Measurements from ENCODE around the gene STXBP1.

- no peak for TF ChIP-seq POLR2A (IDR thresholded peaks at IDR 0.05; ENCODE audit: low read depth)
- no peak for TF ChIP-seq CTCF (IDR thresholded peaks at IDR 0.05)
- no peak for TF ChIP-seq POLR2AphosphoS5 (IDR thresholded peaks at IDR 0.05)
These were observed 41.5 kb upstream of the STXBP1 start for GRCh38 chr9:127570533-127571111.
